GM18507 (cell line): ENCODE data around the gene STX2.

Experiments
- DNase-seq: peaks from one replicate; pipeline ENCODE4 v3.0.0; 2011; ENCODE audit warnings: low read depth; ENCODE audit not compliant: insufficient read length; ENCODE audit errors: extremely low spot score
- FAIRE-seq: peaks from 2 replicates; lab custom pipeline; 2011; peaks lifted over from hg19 to GRCh38; lab: Jason Lieb, UNC

The STX2 gene

DNA sequence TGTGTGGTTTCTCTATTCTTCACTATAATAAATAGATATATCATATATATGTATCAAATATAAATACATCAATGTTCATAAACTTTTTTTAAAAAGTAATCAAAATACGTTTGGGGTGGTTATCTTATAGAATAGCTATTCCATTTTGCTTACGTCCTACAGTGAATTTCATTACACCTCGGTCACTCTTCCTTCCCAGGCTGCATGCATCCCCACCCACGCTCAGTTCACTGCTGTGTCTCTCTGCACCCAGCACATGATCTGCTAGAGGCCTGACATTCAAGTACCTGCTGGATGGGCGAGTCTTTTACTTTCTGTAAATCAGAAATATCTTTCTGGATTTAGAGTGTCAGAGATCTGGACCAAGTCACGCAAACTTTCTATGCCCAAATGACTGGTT, 3.6 kb downstream of the STX2 start:
- DNase-seq (no peak), FAIRE-seq (no peak)

DNA sequence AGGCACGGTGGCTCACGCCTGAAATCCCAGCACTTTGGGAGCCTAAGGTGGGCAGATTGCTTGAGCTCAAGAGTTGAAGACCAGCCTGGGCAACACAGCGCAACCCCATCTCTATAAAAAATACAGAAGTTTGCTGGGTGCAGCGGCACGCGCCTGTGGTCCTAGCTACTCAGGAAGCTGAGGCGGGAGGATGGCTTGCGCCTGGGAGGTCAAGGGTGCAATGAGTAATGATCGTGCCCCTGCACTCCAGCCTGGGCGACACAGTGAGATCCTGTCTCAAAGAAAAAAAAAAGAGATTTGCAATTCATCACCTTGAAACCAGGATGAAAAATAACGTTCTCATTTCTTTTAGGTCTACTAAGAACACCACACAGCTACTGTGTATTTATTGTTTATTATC, 4.0 kb downstream of the STX2 start:
- FAIRE-seq: no peak
- DNase-seq: no peak

DNA sequence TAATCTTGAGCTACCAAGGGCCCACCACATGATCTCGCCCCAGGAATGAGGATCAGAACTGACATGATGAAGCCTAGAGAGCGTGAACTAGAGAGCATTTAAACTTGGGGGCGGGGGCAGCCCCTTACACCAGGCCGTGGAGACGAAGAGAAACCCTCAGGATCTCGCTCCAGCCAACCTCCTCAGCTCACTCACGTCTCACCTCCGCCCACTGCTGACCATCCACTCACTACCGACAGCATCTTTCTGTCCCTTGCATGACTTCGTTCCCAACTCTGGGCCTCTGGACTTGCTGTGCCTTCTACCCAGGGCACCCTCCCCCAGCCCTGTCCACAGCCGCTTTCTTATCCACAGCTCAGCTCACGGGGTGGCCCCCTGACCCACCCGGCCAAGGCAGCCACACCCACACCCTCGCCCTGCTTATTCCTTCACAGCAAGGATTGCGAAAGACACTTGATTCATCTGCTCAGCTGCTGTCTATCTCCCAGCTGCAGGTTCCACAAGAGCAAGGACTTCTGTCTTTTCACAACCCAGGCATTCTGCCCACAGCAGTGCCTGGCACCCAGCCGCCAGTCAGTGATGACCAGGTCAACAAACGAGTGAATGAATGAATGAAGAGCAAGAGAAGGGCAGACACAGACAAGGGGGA, 6.4 kb downstream of the STX2 start:
- DNase-seq (no peak), FAIRE-seq (no peak)

DNA sequence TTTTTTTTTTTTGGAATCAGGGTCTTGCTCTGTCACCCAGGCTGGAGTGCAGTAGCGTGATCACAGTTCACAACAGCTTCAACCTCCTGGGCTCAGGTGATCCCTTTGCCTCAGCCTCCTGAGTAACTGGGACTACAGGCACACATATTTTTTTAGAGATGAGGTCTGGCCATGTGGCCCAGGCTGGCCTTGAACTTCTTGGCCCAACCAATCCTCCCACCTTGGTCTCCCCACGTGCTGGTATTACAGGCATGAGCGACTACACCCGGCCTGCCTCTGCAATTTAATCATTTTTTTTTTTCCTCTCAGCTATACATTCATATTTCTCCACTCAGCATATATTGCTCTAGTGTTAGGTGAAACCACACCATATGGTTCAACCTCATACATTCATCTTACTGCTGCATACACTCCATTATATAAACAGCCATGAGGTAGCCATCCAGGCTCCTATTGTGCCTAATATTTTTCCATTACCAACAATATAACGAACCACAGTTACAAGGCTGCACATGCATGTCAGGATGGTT, 7.1 kb downstream of the STX2 start:
- DNase-seq (no peak), FAIRE-seq (no peak)

DNA sequence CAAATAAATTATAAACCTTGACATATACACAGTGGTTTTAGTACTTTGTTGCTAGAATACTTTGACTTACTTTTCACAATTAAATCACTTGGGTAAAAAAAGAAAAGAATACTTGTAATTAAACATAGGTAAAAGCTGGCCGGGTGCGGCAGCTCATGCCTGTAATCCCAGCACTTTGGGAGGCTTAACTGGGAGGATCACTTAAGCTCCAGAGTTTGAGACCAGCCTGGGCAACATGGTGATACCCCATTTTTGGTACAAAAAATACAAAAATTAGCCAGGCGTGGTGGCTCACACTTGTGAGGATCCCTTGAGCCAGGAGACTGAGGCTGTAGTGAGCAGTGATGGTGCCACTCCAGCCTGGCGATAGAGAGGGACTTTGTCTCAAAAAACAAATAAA, 7.8 kb downstream of the STX2 start:
- FAIRE-seq (no peak), DNase-seq (no peak)

DNA sequence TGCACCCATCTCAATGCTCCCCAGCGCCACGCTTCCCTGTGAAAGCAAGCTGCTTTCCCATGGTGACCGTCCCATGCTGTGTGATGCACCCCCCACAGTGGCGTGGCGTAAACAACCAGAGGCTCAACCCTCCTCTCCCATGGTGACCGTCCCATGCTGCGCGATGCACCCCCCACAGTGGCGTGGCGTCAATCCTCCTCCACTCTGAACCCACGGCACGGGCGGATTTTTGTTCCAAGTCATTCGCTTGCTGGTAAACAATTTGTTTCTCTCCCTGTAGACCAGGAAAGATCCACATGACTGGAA, 8.9 kb downstream of the STX2 start:
- no peak for FAIRE-seq

DNA sequence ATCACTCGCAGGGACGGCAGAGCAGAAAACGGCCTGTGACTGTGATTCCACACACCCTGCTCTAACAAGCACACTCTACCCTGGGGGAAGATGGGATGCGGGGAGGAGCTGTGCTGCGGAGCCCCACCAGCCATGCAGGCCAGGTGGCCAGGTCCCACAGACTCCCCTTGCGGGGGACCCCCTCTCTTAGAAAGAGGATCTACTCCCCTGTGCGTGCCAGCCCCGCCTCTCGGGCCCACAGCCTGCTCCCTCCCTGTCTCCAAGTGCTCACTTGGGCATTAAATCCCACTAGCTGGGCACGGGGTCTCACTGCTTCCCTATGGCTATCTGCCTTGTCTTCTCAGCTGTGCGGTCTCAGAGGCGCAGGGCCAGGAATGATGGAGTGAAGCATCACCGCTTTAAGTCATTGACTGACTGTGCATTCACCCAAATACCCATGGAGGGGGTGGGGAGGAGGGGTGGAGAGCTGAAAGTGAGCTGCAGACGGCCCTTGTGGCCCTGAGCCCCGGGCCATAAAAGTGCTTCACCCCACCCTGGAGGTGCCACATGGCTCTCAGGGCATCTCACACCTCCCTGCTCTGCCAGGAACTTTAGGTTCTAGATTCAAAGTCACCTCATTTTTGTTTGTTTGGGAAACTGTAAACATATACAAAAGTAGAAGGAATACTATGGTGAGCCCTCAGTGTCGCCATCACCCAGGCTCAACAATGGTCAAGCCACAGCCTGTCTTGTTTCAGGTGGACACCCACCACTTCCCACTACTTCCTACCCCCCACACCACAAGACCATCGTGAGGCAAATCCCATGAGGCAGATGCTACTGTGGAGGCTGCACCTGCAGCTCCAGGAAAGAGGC, 9.4 kb downstream of the STX2 start:
- FAIRE-seq: no peak
- DNase-seq: no peak

More for the DNA sequence above, 8.9 kb downstream of the STX2 start:
- no peak for DNase-seq

DNA sequence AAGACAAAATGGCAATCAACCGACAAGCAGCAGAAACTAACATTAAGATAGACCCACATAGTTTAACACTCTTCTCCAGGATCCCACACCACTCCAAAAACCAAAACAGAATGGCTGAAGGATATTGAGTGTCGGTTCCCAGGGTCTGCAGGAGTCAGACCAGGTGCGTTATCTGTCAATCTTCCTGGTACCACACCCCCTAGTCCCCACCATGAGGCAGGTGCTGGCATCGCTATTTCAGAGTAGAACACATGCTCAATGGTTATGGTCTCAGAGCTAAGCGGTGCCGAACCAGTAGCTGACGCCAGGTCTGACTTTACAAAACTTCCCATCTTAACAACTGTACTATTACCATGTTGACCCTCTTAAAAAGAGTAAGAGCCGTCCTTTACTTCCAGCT, 10.2 kb downstream of the STX2 start:
- no peak for FAIRE-seq
- no peak for DNase-seq

DNA sequence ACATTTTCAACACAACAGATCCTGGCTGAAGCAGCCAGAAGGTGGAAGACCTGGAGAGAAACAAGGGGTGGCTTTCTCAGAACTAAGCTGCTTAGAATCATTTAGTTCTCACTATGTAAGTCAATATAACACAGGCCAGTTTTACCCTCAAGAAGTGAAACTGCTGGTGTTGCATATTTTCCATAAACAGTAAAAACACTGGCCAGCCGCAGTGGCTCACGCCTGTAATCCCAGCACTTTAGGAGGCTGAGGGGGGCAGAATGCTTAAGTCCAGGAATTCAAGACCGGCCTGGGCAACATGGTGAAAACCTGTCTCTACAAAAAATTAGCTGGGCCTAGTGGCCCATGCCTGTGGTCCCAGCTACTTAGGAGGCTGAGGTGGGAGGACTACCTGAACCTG, 11.6 kb downstream of the STX2 start:
- DNase-seq (no peak), FAIRE-seq (no peak)

DNA sequence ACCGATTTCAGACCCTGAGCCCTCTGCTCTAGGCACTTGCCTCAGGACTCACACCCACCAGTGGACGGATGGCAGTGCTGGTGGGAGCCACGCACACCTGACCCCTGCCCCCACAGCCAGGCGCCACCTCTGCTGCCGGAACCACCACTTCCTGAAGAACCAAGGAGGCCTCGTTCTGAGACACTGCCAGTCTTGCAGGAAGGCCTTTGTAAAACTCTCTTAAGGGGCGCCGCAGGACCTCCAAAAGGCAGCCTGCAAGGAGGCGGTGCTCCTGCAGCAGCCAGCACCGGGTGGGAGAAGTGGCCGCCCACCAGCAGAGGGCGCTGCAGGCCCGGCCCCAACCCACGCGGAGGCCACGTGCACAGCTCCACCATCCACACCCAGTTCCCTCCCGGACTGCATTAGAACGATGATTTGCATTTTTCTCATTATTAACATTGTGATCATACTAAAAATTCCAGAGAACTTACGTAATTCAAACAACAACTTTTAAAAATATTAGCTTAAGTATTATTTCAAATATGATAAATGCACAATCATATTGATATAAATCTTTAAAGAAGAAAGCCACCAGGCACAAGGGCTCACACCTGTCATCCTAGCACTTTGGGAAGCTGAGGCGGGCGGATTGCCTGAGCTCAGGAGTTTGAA, 12.8 kb downstream of the STX2 start:
- no peak for FAIRE-seq
- DNase-seq: no peak

DNA sequence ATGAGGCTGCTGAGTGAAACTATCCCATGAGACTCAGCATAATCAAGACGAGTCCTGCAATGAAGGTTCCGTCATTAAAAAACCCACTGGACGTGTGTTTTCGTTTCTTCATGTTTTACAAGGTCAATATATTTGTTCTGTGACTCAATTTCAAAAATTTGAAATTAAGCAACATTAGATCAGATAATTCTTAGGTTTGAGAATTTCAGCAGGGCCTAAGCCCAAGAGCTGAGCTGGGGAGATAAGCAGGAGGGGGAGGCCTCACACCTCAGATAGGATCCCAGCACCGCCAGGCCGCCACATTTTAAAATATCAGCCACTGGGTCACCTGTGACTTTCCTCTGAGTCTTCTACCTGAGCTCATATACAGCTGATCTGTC, 13.3 kb downstream of the STX2 start:
- DNase-seq (no peak), FAIRE-seq (no peak)

DNA sequence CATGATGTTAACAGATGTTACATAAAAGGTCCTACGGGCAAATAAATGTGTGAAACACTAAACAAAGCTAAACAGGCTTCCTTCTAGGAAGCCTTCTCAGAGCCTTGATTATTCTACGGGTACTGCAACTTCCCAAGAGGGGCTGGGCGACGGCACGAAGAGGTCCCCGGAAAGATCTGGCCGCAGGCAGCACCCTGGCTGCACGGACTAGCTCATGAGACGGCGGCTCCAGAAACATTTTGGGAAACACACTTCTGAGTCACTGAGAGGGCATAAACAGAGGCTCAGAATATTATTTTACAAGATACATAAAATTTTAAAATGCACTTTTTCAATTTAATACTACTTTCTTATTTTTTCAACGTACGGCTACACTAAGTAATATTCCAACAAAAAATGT, 19.4 kb downstream of the STX2 start:
- no peak for DNase-seq
- FAIRE-seq: no peak

DNA sequence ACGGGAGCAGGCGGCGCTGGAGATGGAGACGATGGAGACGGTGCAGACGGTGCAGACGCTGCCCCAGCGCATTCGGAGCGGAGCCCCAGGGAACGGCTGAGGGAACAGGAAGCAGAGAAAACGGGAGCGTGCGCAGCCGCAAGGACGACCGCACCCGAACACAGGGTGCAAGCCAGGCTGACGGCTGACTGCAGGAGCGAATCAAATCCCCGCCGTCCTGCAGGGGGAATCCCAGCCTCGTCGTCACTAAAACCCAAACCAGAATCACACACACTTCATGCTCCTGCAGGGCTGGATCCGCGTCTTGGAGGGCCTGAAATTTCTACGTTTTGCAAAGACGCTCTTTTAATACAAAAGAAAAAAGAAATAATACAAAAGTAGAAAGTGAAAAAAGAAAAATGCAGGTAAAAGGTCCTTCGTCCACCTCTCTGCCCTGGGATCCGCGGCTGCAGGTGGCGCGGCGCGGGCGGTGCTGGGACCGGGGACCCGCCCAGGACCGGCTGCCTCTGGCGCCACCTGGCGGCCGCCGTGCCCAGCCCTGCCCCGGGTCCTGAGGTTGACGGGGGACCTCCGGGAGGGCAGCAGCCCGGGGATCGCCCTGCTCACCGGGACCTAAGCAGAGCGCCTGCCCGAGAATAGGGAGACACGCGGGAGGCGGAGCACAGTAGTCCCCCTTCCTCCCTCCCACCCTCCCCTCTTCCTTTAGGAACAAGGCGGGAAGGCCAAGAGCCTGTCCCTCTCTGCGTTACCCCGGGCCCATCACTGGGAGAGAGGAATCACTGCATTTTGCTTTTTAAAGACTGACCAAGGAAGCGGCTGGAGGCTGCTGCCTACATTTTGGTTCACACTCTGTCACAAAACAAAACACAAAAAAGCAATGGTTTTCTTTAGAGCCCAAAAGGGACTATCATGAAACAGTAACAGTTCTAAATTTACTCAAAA, 20.1 kb downstream of the STX2 start:
- DNase-seq (peak; percentile 80), FAIRE-seq (peak; percentile 79)

DNA sequence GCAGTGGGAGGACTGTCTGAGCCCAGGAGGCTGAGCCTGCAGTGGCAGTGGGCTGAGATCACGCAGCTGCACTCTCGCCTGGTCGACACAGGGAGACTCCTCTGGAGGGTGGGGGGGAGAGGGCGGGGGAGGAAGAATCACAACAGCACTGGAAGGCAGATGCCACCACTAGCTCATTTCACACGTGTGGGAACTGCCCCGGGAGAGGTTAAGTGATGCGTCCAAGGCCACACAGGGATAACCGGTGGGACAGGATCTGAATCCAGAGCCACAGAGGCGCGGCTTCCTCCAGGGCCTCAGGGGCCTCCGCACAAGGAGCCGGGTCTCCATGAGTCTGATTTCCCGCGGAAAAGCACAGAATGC, 20.8 kb downstream of the STX2 start:
- DNase-seq: peak; percentile 18
- no peak for FAIRE-seq

DNA sequence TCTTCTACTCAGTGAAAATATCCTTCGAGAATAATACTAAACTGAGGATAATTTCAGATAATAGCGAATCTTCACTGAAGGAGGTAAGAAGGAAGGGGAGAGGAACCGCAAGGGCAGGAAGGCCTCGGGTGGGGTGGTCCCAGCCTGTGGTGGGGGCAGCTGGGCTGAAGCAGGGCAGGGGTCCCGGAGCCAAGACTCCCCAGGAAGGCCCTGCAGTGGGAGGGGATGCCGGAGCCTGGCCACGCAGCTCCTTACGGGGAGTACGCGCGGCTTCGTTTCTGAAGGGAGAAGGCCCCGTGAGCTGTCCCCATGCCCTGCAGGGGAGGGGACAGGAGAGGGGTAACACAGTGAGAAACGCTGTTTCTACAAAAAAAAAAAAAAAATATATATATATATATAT, 21.2 kb downstream of the STX2 start:
- no peak for FAIRE-seq
- DNase-seq: no peak

DNA sequence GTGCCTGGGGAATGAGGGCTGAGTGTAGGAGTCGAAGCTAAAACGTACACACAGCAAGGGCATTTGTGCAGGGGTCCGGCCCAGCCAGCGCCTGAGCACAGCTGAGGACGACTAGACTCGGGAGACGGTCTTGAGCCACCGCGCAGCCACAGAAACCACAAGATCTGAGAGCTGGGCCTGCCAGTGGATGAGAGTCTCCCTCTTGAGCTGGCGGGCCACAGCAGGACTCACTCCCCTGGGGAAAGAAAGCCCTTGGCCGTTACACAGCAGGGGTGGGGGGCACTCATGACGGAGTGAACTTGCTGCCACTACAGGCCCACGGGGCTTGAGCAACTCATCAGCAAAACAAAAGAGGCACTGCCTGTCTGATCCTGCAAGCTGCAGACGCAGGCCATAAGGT, 23.0 kb downstream of the STX2 start:
- FAIRE-seq (no peak), DNase-seq (no peak)

DNA sequence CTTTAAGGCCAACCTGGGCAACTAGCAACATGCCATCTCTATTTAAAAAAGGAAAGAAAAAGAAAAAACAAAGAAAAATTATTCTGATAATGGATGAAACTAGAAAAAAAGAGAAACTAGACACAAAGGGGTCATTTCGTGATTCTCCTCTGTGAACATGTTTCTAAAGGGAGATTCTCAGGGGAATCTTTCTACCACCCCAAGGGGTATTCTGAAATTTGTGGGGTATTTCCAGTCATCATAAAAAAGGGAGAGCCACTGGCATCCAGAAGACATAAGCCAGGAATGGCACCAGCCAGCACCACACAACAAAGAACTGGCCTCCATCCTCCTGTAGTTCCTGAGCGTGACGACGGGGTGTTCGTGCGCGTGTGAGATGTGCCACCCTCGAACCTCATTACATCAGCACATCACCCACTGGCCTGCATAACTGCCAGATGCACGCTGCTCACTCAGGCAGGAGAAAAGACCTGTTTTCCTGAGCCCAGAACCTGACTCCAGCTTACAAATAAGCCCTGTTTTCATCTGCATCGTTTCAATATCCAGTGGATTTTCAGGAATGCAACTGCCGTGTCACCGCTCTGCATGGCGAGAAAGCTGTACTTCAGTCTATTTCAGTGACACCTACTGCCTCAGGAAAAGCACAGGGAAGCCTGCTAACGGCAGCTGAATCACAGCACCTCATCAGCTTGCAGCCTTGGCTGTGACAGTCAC, 23.9 kb downstream of the STX2 start:
- FAIRE-seq: no peak
- DNase-seq: no peak

DNA sequence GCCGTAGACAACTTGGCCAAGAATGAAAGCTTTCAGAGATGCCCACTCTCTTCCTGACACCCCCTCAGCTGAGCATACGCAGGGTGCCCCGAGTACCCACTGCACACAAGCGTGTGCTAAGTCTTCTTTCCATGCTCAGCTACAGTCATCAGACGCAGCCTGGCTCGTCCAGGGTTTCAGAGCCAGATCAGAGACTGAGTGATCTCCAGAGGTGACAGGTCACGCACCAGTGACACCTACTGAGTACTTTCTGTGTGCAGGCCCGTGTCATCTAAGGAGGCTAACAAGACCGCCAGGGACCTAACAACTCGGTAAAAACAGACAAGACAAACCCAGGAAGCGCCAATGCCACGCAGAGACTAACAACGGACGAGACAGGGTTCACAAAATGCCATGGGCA, 25.1 kb downstream of the STX2 start:
- DNase-seq (no peak), FAIRE-seq (peak; percentile 74)

DNA sequence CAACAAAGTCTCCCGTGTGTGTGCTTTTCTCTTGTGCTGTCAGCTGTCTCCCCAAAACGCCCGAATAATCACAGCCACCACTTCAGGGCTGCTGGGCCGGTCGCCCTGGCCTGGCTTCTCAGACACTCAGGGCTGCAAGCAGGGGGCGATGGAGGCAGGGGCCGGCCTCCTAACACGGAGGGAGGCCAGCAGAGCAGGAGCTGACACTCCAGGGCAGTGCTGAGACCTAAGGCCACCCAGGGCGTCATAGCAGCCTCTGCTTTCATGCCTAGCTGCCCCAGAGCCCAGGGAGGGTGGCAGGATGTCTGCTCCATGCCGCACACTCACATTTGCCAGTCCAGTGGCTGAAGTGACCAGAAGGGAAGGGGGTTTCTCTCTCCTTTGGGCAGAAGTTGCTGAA, 25.6 kb downstream of the STX2 start:
- FAIRE-seq (no peak), DNase-seq (no peak)
